Pancreas (tissue), 10 donors: ENCODE data around the gene UCK1. TPM values are rescaled to one million over a fixed set of nuclear protein-coding genes. Genes with fewer than 3 reads are reported as not detected.

Experiments
- ATAC-seq, 4 donors: fragments of 200-7000 bp; cut with Tn5 transposase; one replicate each; pipeline versions ENCODE4 v1.8.0 to v1.9.1; 2020; ENCODE audit warnings: mild to moderate bottlenecking in 4 of 4, moderate library complexity in 4 of 4
- DNase-seq, 6 donors: peaks; one replicate each; pipeline ENCODE4 v3.0.0-alpha.2; 2020
- FAIRE-seq: peaks from 2 replicates; lab custom pipeline; 2012; peaks lifted over from hg19 to GRCh38; lab: Jason Lieb, UNC
- H3K27ac ChIP-seq, 4 donors: fragments of 200-600 bp; sonication (generic); 1 replicate in 3 of 4; 2 replicates in 1 of 4; pipeline versions ENCODE4 v1.5.0 to v1.8.0; 2020
- H3K27me3 ChIP-seq, 4 donors: fragments of 200-600 bp; one replicate each; pipeline ENCODE4 v1.8.0; 2021
- H3K36me3 ChIP-seq, 3 donors: fragments of 200-600 bp; sonication (generic) in 1 of 3; one replicate each; pipeline versions ENCODE4 v1.5.0 to v1.8.0; 2020 to 2021
- H3K4me1 ChIP-seq, 3 donors: fragments of 200-600 bp; one replicate each; pipeline ENCODE4 v1.8.0; 2021
- H3K4me3 ChIP-seq, 4 donors: fragments of 200-600 bp; sonication (generic) in 2 of 4; one replicate each; pipeline versions ENCODE4 v1.5.0 to v1.8.0; 2020 to 2021
- H3K9me3 ChIP-seq, 4 donors: fragments of 200-600 bp; one replicate each; pipeline ENCODE4 v1.8.0; 2021
- WGBS, 2 donors: extraction: QIAGEN DNeasy Blood & Tissue Kit; methylation state at CpG; one replicate each; pipeline ENCODE4 v1.1.7; 2013; 5-methylcytosine and 5-hydroxymethylcytosine counted together
- intact Hi-C, 3 donors: fragments of 100-400 bp; cut with DNase I; formaldehyde crosslinking; loops; one replicate each; pipeline versions ENCODE4 v1.11.1 to v1.14.2; 2022
- polyA plus RNA-seq, 2 donors: library from polyadenylated mRNA; stranded (reverse); fragments of 200-250 nt; gene quantifications; one replicate each; pipeline ENCODE4 v1.2.3, GENCODE V29; 2013
- total RNA-seq, 6 donors: library from RNA; stranded (reverse); fragmentation: NEBNext Ultra II Directional in 4 of 6; extraction: Animal tissue kit (Norgen Biotek cat#: 25700) in 4 of 6; gene quantifications; one replicate each; pipeline versions ENCODE4 v1.2.1 to v1.2.4, GENCODE V29; 2021 to 2023
- TF ChIP-seq, protein P1 (sequence below), 4 donors: fragments of 200-600 bp; sonication (generic) in 3 of 4; IDR thresholded peaks; one replicate each; pipeline versions ENCODE4 v1.5.0 to v1.8.0; 2021; ENCODE audit warnings: antibody characterized with exemption in 4 of 4
- donor health status: healthy with polysubstance abuse.
- donor health status: DM: no; HTN: no; CAD: no; lungs with moderate emphysema.
- donor health status: DM: no; HTN: no; CAD: no.
- donor health status: control.
- donor health status: control.
- donor health status: Bipolar disorder and iron deficiency.
- donor health status: DM: yes; HTN: yes; CAD: no.
- donor health status: DM: no; HTN: no; CAD: no.
- donor health status: DM: no; HTN: no; CAD: no.
- donor health status: DM: yes; HTN: yes; CAD: no.

Gene UCK1
- total and polyA plus RNA-seq, 8 donors = 11.2 to 31.2 (median 18.2) TPM

DNA sequence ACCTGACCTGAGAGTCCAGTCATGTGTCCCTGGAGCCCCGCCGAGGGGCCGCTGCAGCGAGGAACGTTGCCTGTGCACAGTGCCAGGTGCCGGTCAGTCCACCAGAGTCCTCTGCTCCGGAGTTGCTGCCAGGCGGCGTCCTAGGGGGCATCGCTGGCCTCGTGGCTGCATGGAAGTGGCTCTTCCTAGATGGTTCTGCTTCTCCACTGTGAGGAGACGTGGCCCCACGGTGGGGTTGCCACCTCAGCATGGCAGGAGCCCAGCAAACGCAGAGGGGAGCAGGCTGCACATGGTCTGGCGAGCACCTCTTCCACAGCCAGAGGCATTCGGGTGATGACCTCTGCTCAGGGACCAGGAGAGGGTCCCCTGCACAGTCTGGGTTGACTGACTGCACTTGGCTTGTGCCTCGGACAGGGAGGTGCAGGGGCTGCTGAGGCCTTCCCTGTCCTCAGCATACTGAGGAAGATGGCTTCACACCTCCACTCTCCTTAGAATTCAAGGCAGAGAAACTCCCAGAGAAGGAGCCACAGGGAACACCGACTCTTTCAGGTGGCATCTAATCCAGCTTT lies 54.2 kb downstream of the UCK1 start:
- no peak overlapping the region for H3K27ac ChIP-seq

DNA sequence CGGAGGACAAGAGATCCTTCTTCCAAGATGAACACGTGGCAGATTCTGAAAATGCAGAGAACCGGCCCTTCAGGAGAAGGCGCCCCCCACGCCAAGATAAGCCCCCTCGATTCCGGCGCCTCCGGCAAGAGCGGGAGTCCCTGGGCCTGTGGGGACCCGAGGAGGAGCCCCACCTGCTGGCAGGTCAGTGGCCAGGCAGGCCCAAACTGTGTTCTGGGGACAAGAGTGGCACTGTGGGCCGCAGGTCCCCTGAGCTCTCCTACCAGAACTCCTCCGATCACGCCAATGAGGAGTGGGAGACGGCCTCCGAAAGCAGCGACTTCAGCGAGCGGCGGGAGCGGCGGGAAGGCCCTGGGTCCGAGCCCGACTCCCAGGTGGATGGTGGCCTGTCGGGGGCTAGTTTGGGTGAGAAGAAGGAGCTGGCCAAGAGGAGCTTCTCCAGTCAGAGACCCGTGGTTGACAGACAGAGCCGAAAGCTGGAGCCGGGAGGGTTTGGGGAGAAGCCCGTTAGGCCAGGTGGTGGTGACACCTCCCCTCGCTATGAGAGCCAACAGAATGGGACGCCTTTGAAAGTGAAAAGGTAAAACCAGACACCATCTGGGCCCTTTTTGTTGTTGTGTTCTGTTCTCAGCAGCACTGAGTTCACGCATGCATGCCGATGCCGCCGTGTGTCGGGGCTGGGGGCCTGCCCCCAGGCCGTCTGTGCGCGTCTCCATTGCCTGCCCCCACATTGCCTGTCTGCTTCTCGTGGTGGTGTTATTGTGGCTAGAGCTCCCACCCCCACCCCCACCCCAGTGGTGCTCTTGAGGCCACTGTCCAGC lies 54.9 kb downstream of the UCK1 start:
- intact Hi-C loops = loop anchor here in 1 of 3 donors (10.0 kb wide), 1 partner anchor 121 kb away; no protein-coding TSS in a partner anchor

More for the DNA sequence above, 54.2 kb downstream of the UCK1 start:
- TF ChIP-seq, protein P1, sequence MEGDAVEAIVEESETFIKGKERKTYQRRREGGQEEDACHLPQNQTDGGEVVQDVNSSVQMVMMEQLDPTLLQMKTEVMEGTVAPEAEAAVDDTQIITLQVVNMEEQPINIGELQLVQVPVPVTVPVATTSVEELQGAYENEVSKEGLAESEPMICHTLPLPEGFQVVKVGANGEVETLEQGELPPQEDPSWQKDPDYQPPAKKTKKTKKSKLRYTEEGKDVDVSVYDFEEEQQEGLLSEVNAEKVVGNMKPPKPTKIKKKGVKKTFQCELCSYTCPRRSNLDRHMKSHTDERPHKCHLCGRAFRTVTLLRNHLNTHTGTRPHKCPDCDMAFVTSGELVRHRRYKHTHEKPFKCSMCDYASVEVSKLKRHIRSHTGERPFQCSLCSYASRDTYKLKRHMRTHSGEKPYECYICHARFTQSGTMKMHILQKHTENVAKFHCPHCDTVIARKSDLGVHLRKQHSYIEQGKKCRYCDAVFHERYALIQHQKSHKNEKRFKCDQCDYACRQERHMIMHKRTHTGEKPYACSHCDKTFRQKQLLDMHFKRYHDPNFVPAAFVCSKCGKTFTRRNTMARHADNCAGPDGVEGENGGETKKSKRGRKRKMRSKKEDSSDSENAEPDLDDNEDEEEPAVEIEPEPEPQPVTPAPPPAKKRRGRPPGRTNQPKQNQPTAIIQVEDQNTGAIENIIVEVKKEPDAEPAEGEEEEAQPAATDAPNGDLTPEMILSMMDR (IDR thresholded peaks at IDR 0.05) = no peak
- ATAC-seq (no peak), DNase-seq (peak in 2 of 6 donors; percentile 51 to 59), FAIRE-seq (no peak)
- no peaks in the 10 kb centered on the region for H3K27me3 ChIP-seq
- H3K36me3 ChIP-seq = peaks cover 12 to 79% (median 64%) of the 10 kb centered on the region in 3 donors
- H3K4me3 ChIP-seq = no peak overlapping the region
- H3K9me3 ChIP-seq = no peaks in the 10 kb centered on the region
- WGBS, 2 donors = 89% methylated on average over 18 of the region's 18 CpGs
- H3K4me1 ChIP-seq = no peaks in the 10 kb centered on the region
- intact Hi-C loops = loop anchor here in 1 of 3 donors (10.0 kb wide), 1 partner anchor 122 kb away; no protein-coding TSS in a partner anchor

DNA sequence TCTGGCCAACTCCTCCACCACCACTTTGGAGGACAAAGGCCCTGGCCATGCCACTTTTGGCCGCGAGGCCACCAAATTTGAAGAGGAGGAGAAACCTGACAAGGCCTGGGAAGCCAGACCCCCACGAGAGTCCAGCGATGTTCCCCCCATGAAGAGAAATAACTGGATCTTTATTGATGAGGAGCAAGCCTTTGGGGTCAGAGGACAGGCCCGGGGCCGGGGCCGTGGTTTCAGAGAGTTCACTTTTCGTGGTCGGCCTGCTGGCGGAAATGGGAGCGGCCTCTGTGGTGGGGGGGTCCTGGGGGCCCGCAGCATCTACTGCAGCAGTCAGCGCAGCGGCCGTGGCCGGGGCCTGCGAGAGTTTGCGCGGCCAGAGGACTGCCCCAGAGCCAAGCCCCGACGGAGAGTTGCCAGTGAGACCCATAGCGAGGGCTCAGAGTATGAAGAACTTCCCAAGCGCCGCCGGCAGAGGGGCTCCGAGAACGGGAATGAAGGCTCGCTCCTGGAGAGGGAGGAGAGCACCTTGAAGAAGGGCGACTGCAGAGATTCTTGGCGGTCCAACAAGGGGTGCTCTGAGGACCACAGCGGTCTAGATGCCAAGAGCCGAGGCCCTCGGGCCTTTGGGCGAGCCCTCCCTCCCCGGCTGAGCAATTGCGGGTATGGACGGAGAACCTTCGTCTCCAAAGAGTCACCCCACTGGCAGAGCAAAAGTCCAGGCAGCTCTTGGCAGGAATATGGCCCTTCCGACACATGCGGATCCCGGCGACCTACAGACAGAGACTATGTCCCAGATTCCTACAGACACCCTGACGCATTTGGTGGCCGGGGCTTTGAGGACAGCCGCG lies 55.7 kb downstream of the UCK1 start:
- H3K36me3 ChIP-seq = peaks cover 16 to 89% (median 66%) of the 10 kb centered on the region in 3 donors
- H3K27ac ChIP-seq = no peak overlapping the region
- intact Hi-C loops = loop anchor here in 1 of 3 donors (10.0 kb wide), 1 partner anchor 121 kb away; no protein-coding TSS in a partner anchor
- no peaks in the 10 kb centered on the region for H3K9me3 ChIP-seq
- H3K4me1 ChIP-seq = no peaks in the 10 kb centered on the region
- no peaks in the 10 kb centered on the region for H3K27me3 ChIP-seq
- TF ChIP-seq, protein P1 (IDR thresholded peaks at IDR 0.05) = no peak
- ATAC-seq (peak in 1 of 4 donors; percentile 9), DNase-seq (peak in 2 of 6 donors; percentile 57 to 70), FAIRE-seq (no peak)
- H3K4me3 ChIP-seq = no peak overlapping the region
- 93 to 95% methylated on average over 46 of the region's 46 CpGs for WGBS, 2 donors

More for the DNA sequence above, 54.9 kb downstream of the UCK1 start:
- no peak for FAIRE-seq
- Histone ChIP-seq H3K4me3 (no peak overlapping the region), H3K9me3 (no peaks in the 10 kb centered on the region), H3K36me3 (peaks cover 14 to 81% (median 66%) of the 10 kb centered on the region in 3 donors), H3K27me3 (no peaks in the 10 kb centered on the region), H3K4me1 (no peaks in the 10 kb centered on the region), H3K27ac (no peak overlapping the region)
- WGBS, 2 donors = 87 to 89% methylated on average over 35 to 40 of the region's 40 CpGs
- peak in 2 of 6 donors; percentile 50 to 54 for DNase-seq
- peak; percentile 24 to 43 (median 30) for ATAC-seq
- TF ChIP-seq, protein P1 (IDR thresholded peaks at IDR 0.05) = no peak

DNA sequence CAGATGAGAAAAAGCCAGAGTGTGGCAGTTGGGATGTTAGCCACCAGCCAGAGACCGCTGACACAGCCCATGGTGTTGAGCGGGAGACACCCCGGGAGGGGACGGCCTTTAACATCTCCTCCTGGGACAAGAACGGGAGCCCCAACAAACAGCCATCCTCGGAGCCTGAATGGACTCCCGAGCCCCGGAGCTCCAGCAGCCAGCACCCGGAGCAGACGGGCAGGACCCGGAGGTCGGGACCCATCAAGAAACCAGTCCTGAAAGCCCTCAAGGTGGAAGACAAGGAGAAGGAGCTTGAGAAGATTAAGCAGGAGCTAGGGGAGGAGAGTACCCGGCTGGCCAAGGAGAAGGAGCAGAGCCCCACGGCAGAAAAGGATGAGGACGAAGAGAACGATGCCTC lies 56.4 kb downstream of the UCK1 start:
- ATAC-seq (no peak), FAIRE-seq (no peak), DNase-seq (peak in 2 of 6 donors; percentile 39 to 57)
- H3K9me3 ChIP-seq = no peaks in the 10 kb centered on the region
- no peaks in the 10 kb centered on the region for H3K4me1 ChIP-seq
- TF ChIP-seq, protein P1 (IDR thresholded peaks at IDR 0.05) = no peak
- no peak overlapping the region for H3K4me3 ChIP-seq
- no peaks in the 10 kb centered on the region for H3K27me3 ChIP-seq
- WGBS, 2 donors = 91 to 93% methylated on average over 16 of the region's 16 CpGs
- peaks cover 16 to 92% (median 62%) of the 10 kb centered on the region in 3 donors for H3K36me3 ChIP-seq
- no peak overlapping the region for H3K27ac ChIP-seq
- intact Hi-C loops = loop anchor here in 1 of 3 donors (10.0 kb wide), 1 partner anchor 120 kb away; no protein-coding TSS in a partner anchor
